Myocyte (in vitro differentiated cells): Measurements from ENCODE around the gene TRIM33. TPM values are rescaled to one million over a fixed set of nuclear protein-coding genes. Genes with fewer than 3 reads are reported as not detected.
"Not testable (repeated sequence)": the region's sequence is repeated elsewhere in the genome, so short reads cannot be mapped to it uniquely, and the experiment has no call there.

Source experiments
- DNase-seq: peaks from one replicate; pipeline ENCODE4 v3.0.0-alpha.2; 2012; ENCODE audit warnings: low read depth
- total RNA-seq: library from RNA; depleted of rRNA; stranded (reverse); fragments of >200 nt; gene quantifications from 2 replicates; pipeline ENCODE4 v1.2.3, GENCODE V29; 2014

The TRIM33 gene
- total RNA-seq, 1 donor from 2014 or later = 19.1 TPM

GRCh38 chr1:114467491-114467890 lies 43.5 kb downstream of the TRIM33 start:
- DNase-seq = no peak

GRCh38 chr1:114466334-114467014 lies 44.5 kb downstream of the TRIM33 start:
- DNase-seq = no peak

GRCh38 chr1:114462963-114463362 lies 48.0 kb downstream of the TRIM33 start:
- no peak for DNase-seq

GRCh38 chr1:114462341-114462740 lies 48.7 kb downstream of the TRIM33 start:
- DNase-seq = peak; percentile 8

GRCh38 chr1:114458237-114458777 lies 52.7 kb downstream of the TRIM33 start:
- DNase-seq = no peak

GRCh38 chr1:114457675-114458236 lies 53.2 kb downstream of the TRIM33 start:
- no peak for DNase-seq

- DNase-seq = no peak
Observed at GRCh38 chr1:114456586-114456985, 54.4 kb downstream of the TRIM33 start.

- DNase-seq = no peak
Observed at GRCh38 chr1:114455102-114455785, 55.8 kb downstream of the TRIM33 start.

- no peak for DNase-seq
Observed at GRCh38 chr1:114454539-114454938, 56.5 kb downstream of the TRIM33 start.

- DNase-seq = peak; percentile 8
Observed at GRCh38 chr1:114453361-114453784, 57.6 kb downstream of the TRIM33 start.

GRCh38 chr1:114448370-114449036 lies 62.5 kb downstream of the TRIM33 start:
- DNase-seq = no peak

- no peak for DNase-seq
Observed at GRCh38 chr1:114446198-114446597, 64.8 kb downstream of the TRIM33 start.

- DNase-seq = not testable (repeated sequence)
Observed at GRCh38 chr1:114443226-114443625, 67.8 kb downstream of the TRIM33 start.

GRCh38 chr1:114441332-114441731 lies 69.7 kb downstream of the TRIM33 start:
- no peak for DNase-seq

GRCh38 chr1:114439369-114439768 lies 71.6 kb downstream of the TRIM33 start:
- DNase-seq = no peak

- DNase-seq = no peak
Observed at GRCh38 chr1:114437812-114438211, 73.2 kb downstream of the TRIM33 start.

GRCh38 chr1:114436799-114437198 lies 74.2 kb downstream of the TRIM33 start:
- no peak for DNase-seq

- no peak for DNase-seq
Observed at GRCh38 chr1:114435088-114435715, 75.8 kb downstream of the TRIM33 start.

- no peak for DNase-seq
Observed at GRCh38 chr1:114431026-114431425, 80.0 kb downstream of the TRIM33 start.

- peak; percentile 34 for DNase-seq
Observed at GRCh38 chr1:114428083-114428754, 82.8 kb downstream of the TRIM33 start.

- DNase-seq = no peak
Observed at GRCh38 chr1:114427612-114428011, 83.4 kb downstream of the TRIM33 start.
